Measurements from ENCODE around the gene PHYKPL.

PHYKPL gene

DNA sequence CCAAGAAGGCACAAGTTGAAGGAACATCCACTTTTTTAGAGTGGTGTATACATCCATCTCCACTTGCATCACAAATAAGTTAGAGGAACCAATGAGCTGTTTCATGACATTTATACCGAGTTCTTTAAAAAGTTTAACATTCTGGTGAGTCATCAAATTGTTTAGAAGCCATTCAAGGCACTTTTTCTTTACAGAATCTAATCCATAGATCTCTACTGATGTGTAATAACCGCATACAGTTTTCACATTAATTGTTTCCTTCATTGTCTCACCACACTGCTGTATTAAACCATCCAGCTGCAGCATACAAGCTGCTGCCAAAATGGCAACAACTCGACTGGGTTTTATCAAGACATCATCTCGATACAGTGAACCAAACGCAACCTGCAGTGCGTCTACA lies 46.2 kb downstream of the PHYKPL start:
- no peak for DNase-seq (ENCODE audit: low spot score)
- TF ChIP-seq, protein P1, sequence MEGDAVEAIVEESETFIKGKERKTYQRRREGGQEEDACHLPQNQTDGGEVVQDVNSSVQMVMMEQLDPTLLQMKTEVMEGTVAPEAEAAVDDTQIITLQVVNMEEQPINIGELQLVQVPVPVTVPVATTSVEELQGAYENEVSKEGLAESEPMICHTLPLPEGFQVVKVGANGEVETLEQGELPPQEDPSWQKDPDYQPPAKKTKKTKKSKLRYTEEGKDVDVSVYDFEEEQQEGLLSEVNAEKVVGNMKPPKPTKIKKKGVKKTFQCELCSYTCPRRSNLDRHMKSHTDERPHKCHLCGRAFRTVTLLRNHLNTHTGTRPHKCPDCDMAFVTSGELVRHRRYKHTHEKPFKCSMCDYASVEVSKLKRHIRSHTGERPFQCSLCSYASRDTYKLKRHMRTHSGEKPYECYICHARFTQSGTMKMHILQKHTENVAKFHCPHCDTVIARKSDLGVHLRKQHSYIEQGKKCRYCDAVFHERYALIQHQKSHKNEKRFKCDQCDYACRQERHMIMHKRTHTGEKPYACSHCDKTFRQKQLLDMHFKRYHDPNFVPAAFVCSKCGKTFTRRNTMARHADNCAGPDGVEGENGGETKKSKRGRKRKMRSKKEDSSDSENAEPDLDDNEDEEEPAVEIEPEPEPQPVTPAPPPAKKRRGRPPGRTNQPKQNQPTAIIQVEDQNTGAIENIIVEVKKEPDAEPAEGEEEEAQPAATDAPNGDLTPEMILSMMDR (IDR thresholded peaks at IDR 0.05; ENCODE audit: extremely low read depth, insufficient read depth, missing control alignments): no peak
- in situ Hi-C loops (cut with MboI; ENCODE audit: low pct_unique_long_range_greater_than_20kb, low sequenced_read_pairs, unreplicated experiment): no loop called here

DNA sequence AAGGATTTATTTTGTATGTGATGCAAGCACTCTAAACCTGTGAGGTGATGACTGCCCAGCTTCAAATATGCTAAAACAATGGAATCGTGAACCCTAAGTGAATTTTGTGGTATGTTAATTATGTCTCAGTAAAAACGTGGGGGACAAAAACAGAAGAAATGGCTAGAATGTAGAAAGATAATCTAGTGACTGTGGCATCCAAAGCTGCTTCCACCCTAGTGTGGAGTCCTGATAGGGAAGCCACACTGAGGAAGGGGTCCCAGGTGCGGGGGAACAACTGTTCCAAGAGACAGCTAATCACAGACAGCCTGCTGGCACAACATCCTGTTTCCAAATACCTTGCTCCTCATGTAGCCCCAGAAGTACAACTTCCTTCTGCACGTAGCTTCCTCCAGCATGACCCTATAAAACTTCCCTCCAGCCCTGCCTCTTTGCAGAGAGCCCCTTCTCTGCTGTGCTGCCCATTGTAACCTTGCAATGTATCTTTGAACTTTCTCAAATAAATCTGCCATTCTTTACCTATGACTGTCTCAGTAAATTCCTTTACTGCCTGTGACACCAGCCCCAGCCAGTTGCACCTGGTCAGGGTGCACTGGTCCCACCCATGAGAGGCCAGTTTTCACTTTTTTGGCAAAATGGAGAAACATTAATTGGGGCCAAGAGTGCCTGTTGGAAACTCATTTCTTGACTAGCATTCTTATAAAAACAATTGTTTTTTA lies 50.3 kb downstream of the PHYKPL start:
- in situ Hi-C loops (cut with MboI; ENCODE audit: low pct_unique_long_range_greater_than_20kb, low sequenced_read_pairs, unreplicated experiment): no loop called here
- TF ChIP-seq, protein P1 (IDR thresholded peaks at IDR 0.05; ENCODE audit: extremely low read depth, insufficient read depth, missing control alignments): no peak
- no peak for DNase-seq (ENCODE audit: low spot score)

DNA sequence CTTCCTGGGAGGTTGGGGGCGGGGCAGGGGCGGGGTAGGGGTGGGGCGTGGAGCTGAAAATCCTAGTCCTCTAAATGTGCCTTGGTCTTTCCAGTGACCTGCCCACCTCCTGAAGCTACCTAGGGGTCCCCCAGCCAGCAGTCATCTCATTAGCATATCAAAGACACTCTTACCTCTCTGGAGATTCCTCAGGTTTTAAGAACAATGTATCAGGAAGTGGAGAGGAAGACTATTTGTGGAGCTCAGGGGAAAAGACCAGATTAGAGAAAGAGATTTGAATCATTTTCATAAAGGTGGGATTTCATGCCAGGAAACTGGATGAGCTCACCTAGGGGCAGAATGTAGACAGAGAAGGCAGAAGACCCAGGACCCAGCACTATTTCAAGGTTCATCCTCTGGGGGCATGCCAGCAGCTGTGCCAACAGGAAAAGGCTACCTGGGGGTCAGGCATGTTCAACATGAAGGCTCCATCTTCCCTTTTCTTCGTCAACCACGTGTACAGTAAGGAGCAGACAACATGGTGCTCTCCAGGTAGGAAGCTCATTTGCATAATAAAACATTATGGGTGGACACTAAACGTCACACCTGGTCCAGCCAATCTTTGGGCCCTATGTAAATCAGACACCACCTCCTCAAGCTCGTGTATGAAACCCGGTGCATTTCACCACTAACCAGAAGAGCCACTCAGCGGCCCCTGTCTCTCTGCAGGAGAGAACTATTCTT lies 52.3 kb downstream of the PHYKPL start:
- TF ChIP-seq, protein P1 (IDR thresholded peaks at IDR 0.05; ENCODE audit: extremely low read depth, insufficient read depth, missing control alignments): no peak
- in situ Hi-C loops (cut with MboI; ENCODE audit: low pct_unique_long_range_greater_than_20kb, low sequenced_read_pairs, unreplicated experiment): no loop called here
- DNase-seq (ENCODE audit: low spot score): no peak

DNA sequence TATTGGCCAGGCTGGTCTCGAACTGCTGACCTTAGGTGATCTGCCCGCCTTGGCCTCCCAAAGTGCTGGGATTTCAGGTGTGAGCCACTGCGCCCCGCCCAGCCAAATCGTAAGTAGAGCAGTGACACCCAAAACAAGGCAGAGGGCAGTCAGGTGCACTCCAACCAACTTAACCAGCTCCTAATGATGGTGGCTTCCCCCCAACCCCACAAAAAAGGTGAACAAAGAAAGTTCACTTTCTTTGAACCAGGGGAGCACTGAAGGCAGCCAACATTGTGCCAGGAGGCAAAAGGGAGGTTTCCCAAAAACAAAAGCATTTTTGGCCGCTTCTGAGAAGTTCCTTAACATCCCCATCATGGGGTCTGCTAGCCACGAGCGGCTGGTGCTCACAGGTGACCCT lies 55.0 kb downstream of the PHYKPL start:
- in situ Hi-C loops (cut with MboI; ENCODE audit: low pct_unique_long_range_greater_than_20kb, low sequenced_read_pairs, unreplicated experiment): no loop called here
- TF ChIP-seq, protein P1 (IDR thresholded peaks at IDR 0.05; ENCODE audit: extremely low read depth, insufficient read depth, missing control alignments): no peak
- DNase-seq (ENCODE audit: low spot score): no peak

DNA sequence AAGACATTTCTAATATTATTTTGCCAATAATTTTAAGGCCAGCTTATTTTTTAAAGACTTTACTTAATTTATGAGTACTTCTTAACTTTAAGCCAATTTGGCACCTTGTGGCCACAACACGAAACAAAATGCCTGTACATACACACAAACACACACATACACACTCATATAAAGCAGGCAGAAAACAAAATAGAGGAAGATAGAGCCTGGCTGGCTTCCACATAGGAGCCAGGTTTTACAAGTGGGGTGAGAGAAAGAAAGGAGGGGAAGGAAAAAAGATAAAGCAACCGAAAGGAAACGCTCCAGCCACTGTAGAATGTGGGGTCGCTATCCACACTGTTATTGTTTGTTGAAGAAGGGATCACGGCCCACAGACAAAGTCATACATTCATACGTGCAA lies 55.8 kb downstream of the PHYKPL start:
- no peak for DNase-seq (ENCODE audit: low spot score)
- TF ChIP-seq, protein P1 (IDR thresholded peaks at IDR 0.05; ENCODE audit: extremely low read depth, insufficient read depth, missing control alignments): no peak

DNA sequence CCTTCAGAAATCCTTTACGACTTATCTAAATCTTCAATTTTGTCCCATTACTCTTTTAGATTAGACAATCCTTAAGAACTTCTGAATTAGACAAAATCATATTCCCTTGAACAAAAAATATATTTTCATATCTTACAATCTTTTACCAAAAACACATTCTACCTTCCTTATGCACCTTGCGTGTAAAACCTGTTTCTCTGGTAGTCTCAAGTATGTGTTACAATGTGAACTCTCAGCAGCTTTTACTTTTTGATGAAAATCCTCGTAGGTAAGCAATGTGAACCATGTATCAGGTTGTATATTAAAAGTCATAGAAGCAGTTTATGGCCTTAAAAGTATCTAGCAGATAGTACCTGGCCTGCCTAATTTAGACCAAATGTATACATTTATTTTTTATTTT lies 58.1 kb downstream of the PHYKPL start:
- TF ChIP-seq, protein P1 (IDR thresholded peaks at IDR 0.05; ENCODE audit: extremely low read depth, insufficient read depth, missing control alignments): no peak
- in situ Hi-C loops (cut with MboI; ENCODE audit: low pct_unique_long_range_greater_than_20kb, low sequenced_read_pairs, unreplicated experiment): no loop called here
- no peak for DNase-seq (ENCODE audit: low spot score)

More for the DNA sequence above, 55.8 kb downstream of the PHYKPL start:
- in situ Hi-C loops (cut with MboI; ENCODE audit: low pct_unique_long_range_greater_than_20kb, low sequenced_read_pairs, unreplicated experiment): no loop called here
